Activated CD4-positive, CD25-positive, alpha-beta regulatory T cell treated with anti-CD3 and anti-CD28 coated beads, Interleukin-2, amount 50 U/mL, for 24 hours (primary cell): ENCODE data around the gene PRDX6.
"Not testable (repeated sequence)": the region's sequence is repeated elsewhere in the genome, so short reads cannot be mapped to it uniquely, and the experiment has no call there.

Experiments used
- ATAC-seq, 2 donors: fragments of 150-1000 bp; cut with Tn5 transposase; one replicate each; pipeline ENCODE4 v1.10.0; 2021; ENCODE audit warnings: mild to moderate bottlenecking in 1 of 2, moderate library complexity in 1 of 2

Gene PRDX6, protein sequence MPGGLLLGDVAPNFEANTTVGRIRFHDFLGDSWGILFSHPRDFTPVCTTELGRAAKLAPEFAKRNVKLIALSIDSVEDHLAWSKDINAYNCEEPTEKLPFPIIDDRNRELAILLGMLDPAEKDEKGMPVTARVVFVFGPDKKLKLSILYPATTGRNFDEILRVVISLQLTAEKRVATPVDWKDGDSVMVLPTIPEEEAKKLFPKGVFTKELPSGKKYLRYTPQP

DNA sequence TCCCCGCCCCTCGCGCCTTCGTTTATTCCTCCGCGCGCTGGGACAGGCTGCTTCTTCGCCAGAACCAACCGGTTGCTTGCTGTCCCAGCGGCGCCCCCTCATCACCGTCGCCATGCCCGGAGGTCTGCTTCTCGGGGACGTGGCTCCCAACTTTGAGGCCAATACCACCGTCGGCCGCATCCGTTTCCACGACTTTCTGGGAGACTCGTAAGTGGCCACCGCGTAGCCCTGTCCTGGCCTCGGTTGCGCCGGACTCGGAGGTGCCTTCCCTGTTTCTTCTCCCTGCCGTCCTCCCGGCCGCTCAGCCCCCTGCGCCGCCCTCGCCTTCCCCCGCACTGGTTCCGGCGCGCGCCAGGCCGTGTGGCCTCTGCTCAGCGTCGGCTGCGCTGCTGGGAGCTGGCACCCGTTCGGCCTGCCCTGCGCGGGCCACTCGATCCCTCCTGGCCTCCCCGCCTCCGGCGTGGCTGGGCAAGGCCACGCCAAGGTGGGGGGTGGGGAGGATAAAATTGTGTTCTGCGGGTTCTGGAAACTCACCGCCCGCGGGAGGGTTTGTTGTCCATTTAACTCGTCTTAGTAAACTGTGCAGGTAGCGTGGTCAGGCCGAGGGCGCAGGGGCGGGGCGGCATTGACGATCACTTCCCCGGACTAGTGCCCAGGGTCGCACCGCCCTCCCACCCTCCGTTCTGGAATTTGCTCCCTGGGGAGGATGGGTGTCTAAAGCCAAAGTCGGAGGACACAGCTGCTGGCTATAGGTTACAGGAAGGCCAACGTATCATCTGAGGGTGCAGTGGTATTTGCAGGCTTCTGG lies at the start of gene PRDX6:
Gene PRDX6 (plus strand): TSS at position 50 of the 808 bp plus-strand sequence. CDS start 63 bp downstream, at position 113.
- peak; percentile 19 to 21 for ATAC-seq

DNA sequence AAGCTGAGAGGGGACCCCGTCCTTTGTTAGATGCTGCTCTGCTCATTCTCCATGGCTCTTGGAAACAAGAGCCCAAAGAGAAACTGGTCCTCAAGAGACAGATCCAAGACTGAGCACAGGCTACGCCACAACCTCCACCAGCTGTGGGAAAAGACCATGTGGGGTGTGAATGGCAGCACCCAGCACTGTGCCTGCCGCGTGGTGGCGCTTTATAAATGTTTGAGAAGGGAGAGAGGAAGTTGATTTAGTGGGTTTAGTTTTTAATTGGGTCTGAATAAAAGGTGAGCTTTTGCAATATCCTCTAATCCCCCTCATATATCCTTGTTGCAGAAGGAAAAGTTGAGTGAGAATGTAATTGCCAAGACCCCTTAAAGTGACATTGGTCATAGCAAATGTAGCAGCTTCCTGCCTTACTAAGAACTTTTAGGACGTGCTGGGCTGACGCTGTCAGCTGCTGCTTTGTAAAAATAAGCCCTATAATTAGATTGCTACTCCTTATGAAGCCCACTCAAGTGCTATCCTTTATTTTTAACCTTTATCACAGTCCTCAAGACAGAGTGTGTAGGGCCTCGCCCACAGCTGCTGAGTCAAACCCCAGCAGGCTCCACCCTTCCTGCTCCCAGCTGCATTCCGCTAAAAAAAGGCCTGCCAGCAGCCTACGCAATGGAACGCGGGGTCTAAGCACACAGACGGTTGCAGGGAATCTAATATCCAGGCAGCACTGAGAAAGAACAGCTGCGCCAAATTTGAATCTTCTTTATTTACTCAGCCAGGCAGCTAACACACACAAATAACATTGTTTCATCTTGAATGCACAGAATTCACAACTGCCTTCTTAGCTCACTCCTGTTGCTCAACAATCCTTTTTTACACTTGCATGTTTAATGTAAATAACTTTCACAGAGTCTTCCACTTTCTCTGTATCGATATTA lies 47.4 kb upstream of the PRDX6 start:
- peak; percentile 74 to 81 for ATAC-seq

DNA sequence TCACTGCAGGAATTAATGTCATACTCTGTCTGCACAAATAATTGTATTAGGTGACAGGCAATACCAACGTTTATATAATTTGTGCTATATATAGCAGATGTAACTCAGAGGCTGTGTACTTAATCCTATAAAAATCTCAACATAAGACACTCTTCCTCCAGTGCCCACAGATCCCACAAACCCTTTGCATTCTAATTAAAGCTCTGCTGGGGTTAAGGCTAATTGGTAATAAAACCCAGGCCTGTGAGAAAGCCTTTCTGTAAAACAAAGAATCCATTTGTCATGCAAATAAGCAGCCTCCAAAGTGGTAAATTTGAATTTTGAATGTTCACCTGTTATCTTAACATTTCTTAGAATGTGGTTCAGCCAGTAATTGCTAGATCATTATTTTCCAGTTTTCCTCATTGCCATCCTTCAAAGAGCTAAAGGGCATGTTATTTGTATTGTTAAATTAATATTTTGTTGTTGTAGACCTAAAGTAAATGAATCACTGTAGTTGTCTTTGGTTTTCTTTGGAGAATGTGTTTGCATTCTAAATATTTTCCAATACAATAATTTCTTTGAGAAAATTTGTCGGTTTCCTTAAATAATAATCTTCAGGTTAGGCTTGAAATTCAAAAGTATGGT lies 46.3 kb upstream of the PRDX6 start:
- no peak for ATAC-seq

DNA sequence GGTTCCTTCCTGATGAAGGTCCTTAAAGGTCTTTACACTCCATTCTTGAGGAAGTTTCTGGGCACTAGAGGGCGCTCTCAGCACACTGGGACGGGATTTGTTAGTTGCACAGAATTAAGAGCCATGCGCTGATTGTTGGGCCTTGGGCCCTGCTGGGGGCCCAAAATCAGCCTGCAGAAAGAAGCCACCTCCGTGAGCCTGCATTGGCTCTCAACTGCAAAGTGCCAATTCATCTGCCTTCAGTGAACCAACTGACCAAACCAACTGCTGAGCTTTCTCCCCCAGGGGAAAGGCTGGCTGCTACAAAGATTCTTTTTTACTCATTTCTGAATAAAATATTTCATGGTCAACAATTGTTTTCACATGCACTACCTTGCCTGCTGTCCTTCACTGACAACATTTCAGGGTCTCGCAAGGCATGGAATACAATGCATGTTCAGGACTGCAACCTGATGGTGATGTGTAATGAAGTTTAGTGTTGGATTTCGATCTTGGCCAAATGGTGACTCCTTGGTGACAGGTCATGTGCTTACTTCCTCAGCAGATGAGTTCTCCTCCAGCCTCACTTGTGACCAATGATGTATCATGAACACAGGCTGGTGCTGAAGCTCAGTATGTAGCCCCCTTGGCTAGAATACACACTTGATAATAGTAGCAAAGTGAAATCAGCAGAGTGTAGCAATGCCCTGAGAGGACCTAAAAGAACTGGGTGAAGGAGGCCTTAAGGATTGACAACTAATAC lies 45.7 kb upstream of the PRDX6 start:
- ATAC-seq, result peak; percentile 73 to 76

DNA sequence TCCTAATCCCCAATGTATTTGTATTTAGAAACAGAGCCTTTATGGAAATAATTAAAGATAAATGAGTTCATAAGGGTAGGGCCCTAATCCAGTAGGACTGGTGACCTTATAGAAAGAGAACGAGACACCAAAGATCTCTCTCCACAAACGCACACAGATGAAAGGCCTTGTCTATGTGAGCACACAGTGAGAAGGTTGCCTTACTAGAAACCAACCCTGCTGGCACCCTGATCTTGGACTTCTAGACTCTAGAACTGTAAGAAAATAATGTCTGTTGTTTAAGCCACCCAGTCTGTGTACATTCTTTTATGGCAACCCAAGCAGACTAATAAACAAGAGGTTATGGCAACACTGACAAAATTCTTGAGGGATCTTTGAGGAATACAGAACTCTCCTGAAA lies 44.8 kb upstream of the PRDX6 start:
- ATAC-seq, result no peak

DNA sequence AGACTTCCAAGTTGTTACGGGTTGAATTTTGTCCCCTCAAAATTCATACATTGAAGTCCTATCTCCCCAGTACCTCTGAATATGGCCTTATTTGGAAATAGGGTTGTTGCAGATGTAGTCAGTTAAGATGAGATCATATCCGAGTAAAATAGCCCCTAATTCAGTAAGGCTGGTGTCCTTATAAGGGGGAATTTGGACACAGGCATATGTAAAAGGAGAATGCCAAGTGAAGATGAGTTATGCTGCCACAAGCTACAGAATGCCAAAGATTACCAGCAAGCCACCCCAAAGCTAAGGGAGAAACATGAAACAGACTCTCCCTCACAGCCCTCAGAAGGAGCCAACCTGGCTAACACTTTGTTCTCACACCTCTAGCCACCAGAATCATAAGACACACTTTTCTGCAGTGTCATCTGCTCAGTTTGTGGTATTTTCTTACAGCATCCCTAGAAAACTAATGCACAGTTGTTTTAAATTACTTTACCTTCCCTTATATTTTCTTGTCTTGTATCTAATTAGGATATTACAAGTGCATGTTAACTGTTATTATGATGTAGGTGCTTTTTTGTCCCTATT lies 43.3 kb upstream of the PRDX6 start:
- no peak for ATAC-seq

DNA sequence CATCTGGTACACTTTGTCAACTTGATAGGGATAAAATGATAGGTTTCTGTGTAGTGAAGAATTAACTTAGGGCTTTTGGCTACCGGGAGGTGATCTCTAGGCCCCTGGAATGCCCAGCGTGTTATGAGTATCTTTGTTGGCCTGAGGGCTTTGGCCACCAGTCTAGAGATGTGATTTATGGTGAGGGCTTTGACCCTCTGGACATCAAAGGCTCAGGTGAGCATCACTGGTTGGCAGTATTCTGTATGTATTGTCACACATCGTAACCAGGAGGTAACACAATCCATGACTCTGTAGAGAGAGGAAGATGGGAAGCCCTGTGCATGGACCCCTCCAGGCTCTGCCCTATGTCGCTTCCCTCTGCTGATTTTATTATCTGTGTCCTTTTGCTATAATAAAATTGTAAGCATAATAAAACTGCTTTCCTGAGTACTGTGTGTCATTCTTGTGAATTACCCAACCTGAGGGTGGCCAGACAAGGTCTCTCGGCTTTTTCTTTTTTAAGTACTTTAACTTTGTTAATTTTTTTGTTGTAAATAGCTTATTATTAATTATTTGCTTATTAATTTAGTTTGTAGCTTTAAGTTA lies 40.2 kb upstream of the PRDX6 start:
- no peak for ATAC-seq

DNA sequence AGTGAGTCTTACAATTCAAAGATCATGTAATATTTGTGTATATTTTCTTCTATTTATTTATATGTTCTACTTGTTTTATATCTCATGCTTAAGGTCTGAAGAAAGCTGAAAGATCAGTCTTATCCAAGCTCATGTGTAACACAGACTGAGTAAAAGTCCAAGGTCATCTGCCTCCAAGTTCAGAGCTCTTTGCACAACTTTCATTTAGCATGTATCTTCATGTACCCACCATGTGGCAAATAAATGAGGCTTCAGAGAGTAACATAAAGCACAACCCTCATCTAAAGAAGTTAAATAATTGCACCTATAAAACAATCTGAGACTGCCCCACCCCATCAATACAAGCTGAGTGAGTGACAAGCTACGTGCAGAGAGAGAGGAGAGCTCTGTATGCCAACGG lies 38.5 kb upstream of the PRDX6 start:
- no peak for ATAC-seq

DNA sequence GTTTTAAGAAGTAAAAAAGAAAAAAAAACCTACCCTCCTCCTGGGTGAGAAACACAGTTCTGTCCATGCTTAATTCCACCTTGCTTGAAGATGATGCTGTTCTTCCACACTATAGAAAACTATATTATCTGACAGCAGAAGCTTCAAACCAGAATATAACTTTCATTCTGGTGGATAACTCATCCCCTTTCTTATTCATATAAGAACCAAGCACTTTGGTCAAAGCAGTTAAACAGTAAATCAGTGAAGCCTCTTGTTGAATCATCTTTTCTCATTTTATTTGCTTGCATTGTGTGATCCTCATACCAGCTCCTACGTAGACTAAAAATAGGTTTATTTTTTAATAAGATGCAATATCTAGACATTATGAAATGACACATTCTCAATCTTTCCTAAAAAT lies 36.7 kb upstream of the PRDX6 start:
- no peak for ATAC-seq

DNA sequence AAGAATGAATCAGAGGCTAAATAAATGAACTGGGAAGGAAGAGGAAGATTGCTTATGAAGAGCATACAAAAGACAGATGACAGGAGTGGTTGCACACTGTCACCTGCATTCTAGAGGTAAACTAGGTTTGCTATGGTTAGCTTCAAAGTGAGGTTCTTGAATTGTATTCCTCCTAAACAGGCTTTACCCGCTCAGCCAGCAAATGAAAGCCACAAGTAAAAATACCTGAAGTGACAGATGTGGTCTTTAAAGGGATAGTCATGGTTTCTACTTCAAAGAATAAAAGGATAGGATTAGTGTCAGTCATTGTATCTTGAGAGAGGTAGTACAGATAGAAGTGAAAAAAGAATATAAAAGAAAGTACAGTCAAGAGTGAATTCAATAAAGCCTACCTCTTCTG lies 32.4 kb upstream of the PRDX6 start:
- peak; percentile 62 to 63 for ATAC-seq

DNA sequence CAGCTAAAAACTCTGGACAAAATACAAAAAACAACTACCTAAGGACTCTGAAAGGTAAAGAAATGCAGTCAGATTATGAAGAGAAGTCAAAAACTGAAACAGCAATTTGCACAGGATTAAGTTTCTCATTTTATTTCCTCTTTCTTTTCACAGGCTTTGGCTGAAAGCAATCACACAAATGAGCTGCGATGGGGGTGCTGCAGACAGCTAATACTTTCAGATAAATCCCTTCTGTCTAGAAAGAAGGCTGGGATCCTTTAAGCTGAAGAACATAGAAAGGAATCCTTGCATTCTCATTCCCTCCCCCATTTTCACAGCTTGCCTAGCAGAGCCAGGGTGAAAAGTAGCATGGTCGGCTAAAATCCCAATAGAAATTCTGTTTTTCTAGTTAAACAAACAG lies 32.0 kb upstream of the PRDX6 start:
- ATAC-seq, result no peak

DNA sequence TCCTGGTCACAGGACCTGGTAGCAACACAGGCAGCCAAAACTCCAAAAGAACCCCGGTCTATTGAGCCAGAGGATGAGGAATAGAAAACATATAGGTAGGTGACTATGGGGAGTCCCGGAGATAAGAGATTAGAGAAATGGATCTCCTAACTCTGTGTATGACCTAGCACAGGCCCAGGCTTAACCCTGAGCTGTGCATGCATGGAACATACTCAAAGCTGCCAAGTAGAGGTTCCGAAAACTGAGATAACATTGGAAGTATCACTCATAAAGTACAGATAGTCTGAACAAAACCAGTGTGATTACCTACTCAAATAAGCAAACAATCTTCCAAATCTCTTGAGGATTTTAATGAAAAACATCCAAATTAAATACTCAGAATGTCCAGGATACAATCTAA lies 31.5 kb upstream of the PRDX6 start:
- ATAC-seq, result no peak

DNA sequence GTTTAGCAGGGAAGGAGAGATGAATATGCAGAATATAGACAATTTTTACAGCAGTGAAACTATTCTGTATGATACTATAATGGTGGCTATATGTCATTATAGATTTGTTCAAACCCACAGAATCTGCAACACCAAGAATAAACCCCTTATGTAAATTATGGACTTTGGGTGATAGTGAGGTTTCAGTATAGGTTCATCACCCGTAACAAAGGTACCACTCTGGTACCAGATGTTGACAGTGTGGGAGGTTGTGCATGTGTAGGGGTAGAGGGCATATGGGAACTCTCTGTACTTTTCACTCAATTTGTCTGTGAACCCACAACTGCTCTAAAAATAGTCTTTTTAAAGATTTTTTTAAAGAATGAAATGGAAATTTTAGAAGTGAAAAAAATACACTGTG lies 29.9 kb upstream of the PRDX6 start:
- no peak for ATAC-seq

DNA sequence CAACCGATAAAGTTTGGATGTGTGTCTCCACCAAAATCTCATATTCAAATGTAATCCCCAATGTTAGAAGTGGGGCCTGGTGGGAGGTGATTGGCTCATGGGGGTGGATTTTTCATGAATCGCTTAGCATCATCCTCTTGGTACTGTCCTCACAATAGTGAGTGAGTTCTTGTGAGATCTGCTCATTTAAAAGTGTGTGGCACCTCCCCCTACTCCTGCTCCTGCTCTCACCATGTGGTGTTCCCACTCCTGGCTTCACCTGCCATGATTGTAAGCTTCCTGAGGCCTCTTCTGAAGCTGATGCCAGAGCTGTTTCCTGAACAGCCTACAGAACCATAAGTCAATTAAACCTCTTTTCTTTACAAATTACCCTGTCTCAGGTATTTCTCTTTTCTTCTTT lies 28.2 kb upstream of the PRDX6 start:
- no peak for ATAC-seq

DNA sequence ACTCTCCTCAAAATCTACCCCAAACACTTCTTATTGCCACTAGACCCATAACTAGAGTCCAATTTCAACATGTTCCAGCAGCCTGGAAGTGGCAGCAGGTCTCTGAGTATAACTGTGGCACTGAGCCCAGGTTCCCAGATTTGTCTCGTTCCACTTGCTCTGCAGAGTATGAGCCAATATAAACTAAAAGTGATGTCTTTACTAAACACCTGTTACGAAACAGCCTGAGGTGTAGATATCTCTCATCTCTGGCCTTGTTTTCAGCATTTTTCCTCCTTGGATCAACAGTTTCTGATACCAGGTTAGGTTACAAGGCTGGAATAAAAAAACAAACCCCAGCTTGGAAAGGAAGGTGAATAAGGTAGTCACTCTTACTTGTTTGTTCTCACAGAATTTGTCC lies 25.2 kb upstream of the PRDX6 start:
- ATAC-seq, result no peak

DNA sequence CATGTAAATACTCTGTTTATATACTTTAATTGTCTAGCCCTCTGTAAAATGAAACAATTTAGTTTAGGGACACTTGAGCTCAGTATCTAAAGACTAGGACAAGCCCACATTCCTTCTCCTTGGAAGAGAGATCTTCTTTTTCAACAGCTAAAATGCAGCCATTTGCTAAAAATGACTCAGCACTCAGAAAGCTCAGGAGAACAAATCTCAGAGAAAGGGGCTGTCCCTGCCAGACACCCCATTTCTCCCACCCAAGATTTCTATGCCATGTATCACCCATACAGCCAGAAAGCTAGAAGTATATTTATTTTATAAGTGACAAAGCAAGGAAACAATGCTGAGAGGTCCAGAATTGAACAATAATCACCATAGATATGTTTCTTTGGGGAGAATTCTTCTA lies 23.2 kb upstream of the PRDX6 start:
- ATAC-seq, result no peak

DNA sequence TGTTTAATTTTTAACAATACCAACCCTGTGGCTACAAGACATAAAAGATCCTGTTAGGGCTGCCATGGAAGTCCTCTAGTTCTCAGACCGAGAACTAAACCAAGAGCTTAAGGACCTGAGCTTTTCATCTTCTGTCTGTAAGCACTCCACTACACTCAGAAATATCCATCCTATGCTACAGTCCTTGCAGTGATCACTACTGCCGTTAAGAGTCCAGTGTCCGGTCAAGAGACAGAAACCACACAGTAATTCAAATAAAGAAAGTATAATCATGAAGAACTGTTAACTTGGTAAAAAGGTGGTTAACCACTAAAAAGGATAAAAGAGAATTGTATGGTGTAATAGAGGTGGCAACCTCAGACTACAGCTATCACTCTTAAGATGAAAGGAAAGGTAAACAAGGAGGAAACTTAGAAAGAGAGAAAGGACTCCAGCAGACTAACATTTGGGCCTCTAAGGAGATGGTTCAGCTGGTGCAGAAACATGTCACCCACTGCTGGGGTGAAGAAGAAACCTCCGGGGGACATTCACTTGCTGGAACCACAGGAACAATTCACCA lies 22.1 kb upstream of the PRDX6 start:
- ATAC-seq, result peak; percentile 53 to 56

DNA sequence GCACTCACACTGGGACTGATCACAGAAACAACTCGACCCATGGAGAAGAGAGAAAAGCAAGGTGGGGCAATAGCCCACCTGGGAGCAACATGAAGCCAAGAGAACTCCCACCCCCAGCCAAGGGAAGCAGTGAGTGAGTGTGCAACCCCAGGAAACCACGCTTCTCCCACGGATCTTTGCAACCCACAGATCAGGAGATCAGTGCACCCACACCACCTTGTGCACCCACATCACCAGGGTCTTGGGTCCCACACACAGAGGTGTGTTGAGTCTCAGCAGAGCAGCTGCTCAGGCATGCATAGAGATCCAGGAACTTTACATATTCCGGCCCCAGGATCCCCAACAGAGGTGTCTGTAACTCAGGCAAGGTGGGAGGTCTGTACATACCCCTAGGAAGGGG lies 17.2 kb upstream of the PRDX6 start:
- ATAC-seq, result no peak

DNA sequence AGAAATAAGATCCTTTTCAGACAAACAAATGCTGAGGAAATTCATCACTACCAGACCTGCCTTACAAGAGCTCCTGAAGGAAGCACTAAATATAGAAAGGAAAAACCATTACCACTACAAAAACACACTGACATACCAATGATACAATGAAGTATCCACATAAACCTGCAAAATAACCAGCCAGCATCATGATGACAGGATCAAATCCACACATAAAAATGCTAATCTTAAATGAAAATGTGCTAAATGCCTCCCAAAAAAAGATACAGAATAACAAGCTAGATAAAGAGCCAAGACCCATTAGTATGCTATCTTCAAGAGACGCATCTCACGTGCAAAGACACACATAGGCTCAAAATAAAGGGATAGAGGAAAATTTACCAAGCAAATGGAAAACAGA lies 14.5 kb upstream of the PRDX6 start:
- ATAC-seq, result not testable (repeated sequence)

DNA sequence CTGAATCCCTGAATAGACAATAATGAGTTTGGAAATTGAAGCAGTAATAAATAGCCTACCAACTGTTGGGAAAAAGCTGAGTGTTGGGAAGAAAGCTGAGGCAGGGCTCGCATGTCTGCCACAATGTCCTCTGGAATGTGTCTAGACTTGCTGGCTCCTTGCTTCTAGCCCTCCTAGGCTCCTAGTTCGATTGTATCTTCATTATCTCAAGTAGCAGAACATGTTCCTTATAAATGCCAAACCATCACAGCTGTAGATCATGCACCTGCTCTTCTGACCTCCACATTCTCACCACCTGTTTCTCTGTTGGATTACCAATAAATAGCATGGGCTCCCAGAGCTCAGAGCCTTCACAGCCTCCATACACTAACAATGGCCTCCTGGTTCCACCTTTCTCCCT lies 12.9 kb upstream of the PRDX6 start:
- ATAC-seq, result not testable (repeated sequence)

DNA sequence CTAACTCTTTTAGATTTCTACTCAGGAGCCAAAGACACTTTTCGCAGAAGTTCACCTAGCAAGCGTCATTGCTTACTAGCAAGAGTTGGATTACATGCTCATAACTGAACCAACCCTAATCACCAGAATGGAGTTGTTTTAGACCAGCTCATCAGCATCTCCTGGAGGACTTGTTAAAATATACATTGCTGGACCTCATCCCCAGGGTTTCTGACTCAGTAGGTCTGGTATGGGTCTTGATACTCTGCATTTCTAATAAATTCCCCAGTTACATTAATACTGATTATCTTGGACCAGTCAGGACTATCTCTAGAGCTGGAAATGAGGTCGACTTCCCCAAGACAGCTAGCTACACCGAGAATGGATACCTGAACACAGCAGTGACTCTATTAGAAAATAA lies 9.7 kb upstream of the PRDX6 start:
- ATAC-seq, result no peak
